Heart left ventricle (tissue), 16 donors: Measurements from ENCODE around the gene FAM149B1. TPM values are rescaled to one million over a fixed set of nuclear protein-coding genes. Genes with fewer than 3 reads are reported as not detected.
A peak's percentile ranks its signal among the peaks of the same experiment; 100 is the strongest.

Experiments
- ATAC-seq, 4 donors: fragments of 200-7000 bp; cut with Tn5 transposase; one replicate each; pipeline ENCODE4 v1.9.1; 2020 to 2022; ENCODE audit warnings: moderate library complexity in 4 of 4, mild to moderate bottlenecking in 3 of 4, moderate number of reproducible peaks in 1 of 4
- DNase-seq, 5 donors: peaks; one replicate each; pipeline ENCODE4 v3.0.0-alpha.2; 2020
- H3K27ac ChIP-seq, 12 donors: fragments of 200-600 bp; sonication (generic) in 4 of 12; one replicate each; pipeline versions ENCODE4 v1.5.0 to v1.8.0; 2016 to 2022; ENCODE audit warnings: mild to moderate bottlenecking in 2 of 12
- H3K27me3 ChIP-seq, 9 donors: fragments of 200-600 bp; sonication (generic) in 2 of 9; one replicate each; pipeline versions ENCODE4 v1.5.1 to v1.8.0; 2016 to 2022; ENCODE audit warnings: mild to moderate bottlenecking in 3 of 9
- H3K36me3 ChIP-seq, 9 donors: fragments of 200-600 bp; sonication (generic) in 2 of 9; one replicate each; pipeline versions ENCODE4 v1.5.0 to v1.8.0; 2018 to 2022; ENCODE audit warnings: mild to moderate bottlenecking in 2 of 9
- H3K4me1 ChIP-seq, 12 donors: fragments of 200-600 bp; sonication (generic) in 4 of 12; one replicate each; pipeline versions ENCODE4 v1.5.0 to v1.8.0; 2016 to 2022; ENCODE audit warnings: mild to moderate bottlenecking in 3 of 12
- H3K4me3 ChIP-seq, 12 donors: fragments of 200-600 bp; sonication (generic) in 4 of 12; one replicate each; pipeline versions ENCODE4 v1.5.0 to v1.8.0; 2017 to 2022; ENCODE audit warnings: mild to moderate bottlenecking in 9 of 12, moderate library complexity in 4 of 12
- H3K9me3 ChIP-seq, 12 donors: fragments of 200-600 bp; sonication (generic) in 4 of 12; one replicate each; pipeline versions ENCODE4 v1.5.0 to v1.8.0; 2016 to 2022; ENCODE audit warnings: mild to moderate bottlenecking in 1 of 12
- CTCF ChIP-seq, 12 donors: fragments of 200-600 bp; sonication (generic) in 4 of 12; IDR thresholded peaks; one replicate each; pipeline versions ENCODE4 v1.5.0 to v1.8.0; 2018 to 2022; ENCODE audit warnings: antibody characterized with exemption in 12 of 12, mild to moderate bottlenecking in 5 of 12
- POLR2A ChIP-seq, 2 donors: fragments of 450-650 bp; IDR thresholded peaks; one replicate each; pipeline ENCODE4 v1.6.1; 2017; ENCODE audit warnings: antibody characterized with exemption in 2 of 2, mild to moderate bottlenecking in 2 of 2, moderate library complexity in 2 of 2
- WGBS, 4 donors: extraction: QIAGEN DNeasy Blood & Tissue Kit in 2 of 4; methylation state at CpG; one replicate each; pipeline versions ENCODE4 v1.1.5 to v1.1.7; 2013 to 2018; 5-methylcytosine and 5-hydroxymethylcytosine counted together
- intact Hi-C, 10 donors: fragments of 100-400 bp; cut with DNase I; formaldehyde crosslinking; loops; one replicate each; pipeline versions ENCODE4 v1.11.1 to v1.14.2; 2022
- polyA plus RNA-seq, 2 donors: library from polyadenylated mRNA; stranded (reverse); fragments of 200-250 nt; gene quantifications; one replicate each; pipeline ENCODE4 v1.2.3, GENCODE V29; 2013
- total RNA-seq, 9 donors: library from RNA; depleted of rRNA in 2 of 9; stranded (reverse); fragments of >200 nt in 2 of 9; fragmentation: NEBNext Ultra II Directional in 3 of 9; extraction: Animal tissue kit (Norgen Biotek cat#: 25700) in 3 of 9; gene quantifications; one replicate each; pipeline versions ENCODE4 v1.1.0 to v1.2.4, GENCODE V29; 2016 to 2023
- donor health status: ischemic (EF 13 %, LVEDD 7.1; RV severe dilation, severe dysfunction).
- donor health status: healthy with polysubstance abuse.
- donor health status: DM: no; HTN: yes; CAD: no.
- donor health status: DM: no; HTN: no; CAD: no.
- donor health status: ischemic (EF 25% LVEDD 6.9; RV normal size, moderate dysfunction).
- donor health status: ischemic (EF 25% LVEDD 5.7; RV mildly dilated, moderate dysfunction).
- donor health status: healthy.
- donor health status: DM: yes; HTN: yes; CAD: no.
- donor health status: ischemic (EF 35%, LVEDD 5.7; RV mildly dilated, moderate dysfunction).
- donor health status: nonischemic (EF 11% LVEDD 7.7; RV severe dilation, severe dysfunction).
- donor health status: DM: yes; HTN: yes; CAD: no.
- donor health status: PGD.
- donor health status: ischemic (EF 29% LVEDD 5.4; RV normal size, mild dysfunction).
- donor health status: nonischemic (EF 23%, LVEDD 6.1; RV moderate dilation, normal function).

Gene FAM149B1
- total and polyA plus RNA-seq, 11 donors = 7.8 to 21.8 (median 17.8) TPM

GRCh38 chr10:73263693-73264347 is 95.9 kb downstream of the FAM149B1 start:
- intact Hi-C loops = loop anchor here in 1 of 10 donors (10.0 kb wide), 1 partner anchor 381 kb away; the partner anchor contains the start of gene MYOZ1
- Histone ChIP-seq H3K4me1 (no peaks in the 10 kb centered on the region), H3K36me3 (no peaks in the 10 kb centered on the region), H3K27ac (no peak overlapping the region), H3K27me3 (no peaks in the 10 kb centered on the region), H3K4me3 (no peak overlapping the region), H3K9me3 (peaks cover 0 to 5% (median 0%) of the 10 kb centered on the region in 12 donors)
- 38 to 66% (median 54%) methylated on average over 1 of the region's 1 CpG for WGBS, 4 donors
- no peak for DNase-seq
- peak in 9 of 12 donors; percentile 16 to 51 (median 40) for TF ChIP-seq CTCF (IDR thresholded peaks at IDR 0.05)
- TF ChIP-seq POLR2A (IDR thresholded peaks at IDR 0.05) = no peak
- ATAC-seq = no peak

GRCh38 chr10:73264423-73264822 is 96.5 kb downstream of the FAM149B1 start:
- Histone ChIP-seq H3K27me3 (no peaks in the 10 kb centered on the region), H3K27ac (no peak overlapping the region), H3K4me3 (no peak overlapping the region), H3K36me3 (no peaks in the 10 kb centered on the region), H3K9me3 (no peaks in the 10 kb centered on the region), H3K4me1 (no peaks in the 10 kb centered on the region)
- TF ChIP-seq CTCF (IDR thresholded peaks at IDR 0.05) (no peak), POLR2A (IDR thresholded peaks at IDR 0.05) (no peak)
- intact Hi-C loops = loop anchor here in 1 of 10 donors (10.0 kb wide), 1 partner anchor 380 kb away; the partner anchor contains the start of gene MYOZ1
- DNase-seq (no peak), ATAC-seq (no peak)
- WGBS, 4 donors = 87 to 94% (median 89%) methylated on average over 2 of the region's 2 CpGs

GRCh38 chr10:73281097-73281496 is 113.2 kb downstream of the FAM149B1 start:
- H3K27ac ChIP-seq = no peak overlapping the region
- H3K9me3 ChIP-seq = no peaks in the 10 kb centered on the region
- no peak for DNase-seq
- H3K36me3 ChIP-seq = no peaks in the 10 kb centered on the region
- ATAC-seq = no peak
- no peak overlapping the region for H3K4me3 ChIP-seq
- H3K4me1 ChIP-seq = no peaks in the 10 kb centered on the region
- H3K27me3 ChIP-seq = no peaks in the 10 kb centered on the region
- intact Hi-C loops = no loop called here
- 77 to 93% (median 82%) methylated on average over 3 of the region's 3 CpGs for WGBS, 4 donors
- TF ChIP-seq POLR2A (IDR thresholded peaks at IDR 0.05) = no peak
- TF ChIP-seq CTCF (IDR thresholded peaks at IDR 0.05) = no peak

- WGBS, 4 donors = 86 to 93% (median 89%) methylated on average over 1 of the region's 1 CpG
- no peaks in the 10 kb centered on the region for H3K27me3 ChIP-seq
- no peak overlapping the region for H3K4me3 ChIP-seq
- no peak overlapping the region for H3K27ac ChIP-seq
- intact Hi-C loops = no loop called here
- ATAC-seq = no peak
- no peak for TF ChIP-seq CTCF (IDR thresholded peaks at IDR 0.05)
- TF ChIP-seq POLR2A (IDR thresholded peaks at IDR 0.05) = no peak
- no peak for DNase-seq
- peaks cover 0 to 10% (median 0%) of the 10 kb centered on the region in 12 donors for H3K9me3 ChIP-seq
- no peaks in the 10 kb centered on the region for H3K4me1 ChIP-seq
- H3K36me3 ChIP-seq = no peaks in the 10 kb centered on the region
Measured at GRCh38 chr10:73287441-73287840, 119.5 kb downstream of the FAM149B1 start.
